22Rv1 (cell line): ENCODE results near the gene ROR1.

Source experiments
- H3K27ac ChIP-seq: fragments of 450-650 bp; 2 replicates; pipeline ENCODE4 v1.5.1; 2017
- CTCF ChIP-seq: fragments of 450-650 bp; IDR thresholded peaks from 2 replicates; pipeline ENCODE4 v1.5.1; 2017; ENCODE audit warnings: mild to moderate bottlenecking
- ZFX ChIP-seq: fragments of 450-650 bp; IDR thresholded peaks from 2 replicates; pipeline ENCODE4 v1.6.1; 2017; ENCODE audit warnings: antibody characterized with exemption, borderline replicate concordance

ROR1 gene

GRCh38 chr1:63793741-63794240, 20.0 kb downstream of the ROR1 start:
- no peak overlapping the region for H3K27ac ChIP-seq
- TF ChIP-seq ZFX (no peak), CTCF (no peak)

GRCh38 chr1:63794354-63794753, 20.5 kb downstream of the ROR1 start:
- TF ChIP-seq ZFX (no peak), CTCF (no peak)
- no peak overlapping the region for H3K27ac ChIP-seq

DNA sequence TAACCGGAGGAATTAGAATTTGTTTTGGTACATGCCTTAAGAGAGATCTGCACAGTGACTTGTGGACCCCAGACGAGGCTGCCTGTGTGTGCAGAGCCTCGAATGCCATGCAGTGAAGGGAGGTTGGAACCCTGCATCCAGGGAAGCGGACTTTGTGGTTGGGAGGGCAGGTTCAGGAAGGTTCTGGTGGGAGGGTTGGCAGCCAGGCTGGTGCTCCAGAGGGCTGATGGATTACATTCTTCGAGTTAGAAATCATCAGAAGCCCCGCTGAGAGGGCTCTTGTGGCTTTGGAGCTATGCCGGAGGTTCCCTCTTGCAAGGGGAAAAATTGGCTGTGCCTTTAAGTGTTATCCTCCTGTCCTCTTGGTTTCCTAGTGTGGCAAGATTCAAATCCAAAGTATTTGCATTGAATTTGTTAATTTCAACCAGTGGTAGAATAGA, 21.1 kb downstream of the ROR1 start:
- no peak for TF ChIP-seq CTCF
- TF ChIP-seq ZFX: no peak
- H3K27ac ChIP-seq: no peak overlapping the region

GRCh38 chr1:63795455-63795854, 21.6 kb downstream of the ROR1 start:
- H3K27ac ChIP-seq: no peak overlapping the region
- TF ChIP-seq ZFX (no peak), CTCF (no peak)

DNA sequence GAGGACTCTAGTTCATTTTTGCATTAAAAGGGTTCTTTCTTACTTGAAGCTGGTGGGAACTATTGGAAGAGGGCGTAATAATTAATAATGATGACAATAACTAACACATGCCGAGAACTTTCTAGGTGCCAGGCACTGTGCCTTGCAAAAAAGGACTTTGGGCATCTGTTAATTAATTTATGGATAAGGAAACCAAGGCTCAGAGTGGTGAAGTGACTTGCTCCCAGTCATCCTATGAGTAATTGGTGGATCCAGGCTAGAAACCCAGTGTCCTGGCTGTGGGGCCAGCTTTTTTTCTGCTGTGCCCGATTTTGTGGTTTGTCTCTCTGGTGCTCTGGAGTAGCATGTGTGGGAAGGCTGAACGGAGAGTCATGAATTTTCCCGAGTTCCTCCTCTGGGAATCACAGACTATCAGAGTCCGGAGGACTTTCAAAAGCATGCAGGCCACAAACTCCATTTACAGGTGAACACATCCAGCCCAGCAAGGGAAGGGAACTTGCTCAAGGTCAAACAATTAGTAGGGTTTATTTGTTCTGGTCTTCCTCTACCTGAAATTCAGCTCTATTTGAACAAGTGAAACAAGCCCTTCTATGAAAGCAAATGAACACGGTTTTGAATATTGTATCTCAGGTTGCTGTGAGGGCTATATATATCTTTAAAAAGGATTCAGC, 23.4 kb downstream of the ROR1 start:
- TF ChIP-seq CTCF (no peak), ZFX (no peak)
- no peak overlapping the region for H3K27ac ChIP-seq

DNA sequence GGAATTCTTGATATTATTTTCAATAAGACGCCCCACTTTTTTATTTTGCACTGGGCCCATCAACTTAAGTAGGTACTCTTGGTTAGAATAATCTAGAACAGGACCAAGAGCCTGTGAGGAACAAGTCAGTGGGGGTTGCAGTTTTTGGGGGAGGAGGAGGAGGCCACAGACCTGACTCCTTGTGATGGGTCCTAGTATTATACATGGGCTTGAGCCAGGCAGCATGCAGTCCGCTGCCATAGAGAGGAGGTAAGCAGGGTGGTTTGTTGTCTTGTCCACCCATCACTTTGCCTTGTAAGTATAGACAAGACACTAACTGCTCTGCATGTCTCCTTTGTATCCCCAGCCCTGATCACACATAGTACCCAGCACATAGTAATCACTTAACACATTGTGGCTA, 24.5 kb downstream of the ROR1 start:
- no peak overlapping the region for H3K27ac ChIP-seq
- TF ChIP-seq ZFX (no peak), CTCF (no peak)

DNA sequence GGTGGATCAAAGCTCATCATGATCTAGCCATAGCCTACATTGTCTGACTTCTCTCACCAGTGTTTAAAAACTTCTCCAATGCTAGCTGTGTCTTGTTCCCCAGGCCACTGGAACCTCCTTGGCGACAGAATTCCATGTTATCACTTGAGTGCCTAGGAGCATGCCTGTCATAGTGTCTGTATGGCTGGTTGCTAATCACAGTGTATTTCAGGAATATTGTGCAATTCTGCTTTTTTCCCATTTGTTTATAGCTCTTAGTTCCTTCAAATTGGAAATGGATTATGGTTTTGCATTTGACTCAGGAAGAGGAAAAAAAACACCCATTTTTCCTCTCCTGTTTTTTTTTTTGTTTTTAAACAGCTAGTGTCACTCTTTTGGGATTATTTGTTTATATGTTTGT, 25.5 kb downstream of the ROR1 start:
- TF ChIP-seq ZFX (no peak), CTCF (no peak)
- H3K27ac ChIP-seq: no peak overlapping the region
